GM18519 (cell line): ENCODE measurements around the gene IFITM1.
"Not testable (repeated sequence)": the region's sequence is repeated elsewhere in the genome, so short reads cannot be mapped to it uniquely, and the experiment has no call there.

Source experiments
- ATAC-seq: cut with Tn5 transposase; IDR thresholded peaks from one replicate; pipeline ENCODE4 v1.9.1; 2021; ENCODE audit warnings: mild to moderate bottlenecking, moderate library complexity; ENCODE audit not compliant: unreplicated experiment, low FRiP score

IFITM1 gene

DNA sequence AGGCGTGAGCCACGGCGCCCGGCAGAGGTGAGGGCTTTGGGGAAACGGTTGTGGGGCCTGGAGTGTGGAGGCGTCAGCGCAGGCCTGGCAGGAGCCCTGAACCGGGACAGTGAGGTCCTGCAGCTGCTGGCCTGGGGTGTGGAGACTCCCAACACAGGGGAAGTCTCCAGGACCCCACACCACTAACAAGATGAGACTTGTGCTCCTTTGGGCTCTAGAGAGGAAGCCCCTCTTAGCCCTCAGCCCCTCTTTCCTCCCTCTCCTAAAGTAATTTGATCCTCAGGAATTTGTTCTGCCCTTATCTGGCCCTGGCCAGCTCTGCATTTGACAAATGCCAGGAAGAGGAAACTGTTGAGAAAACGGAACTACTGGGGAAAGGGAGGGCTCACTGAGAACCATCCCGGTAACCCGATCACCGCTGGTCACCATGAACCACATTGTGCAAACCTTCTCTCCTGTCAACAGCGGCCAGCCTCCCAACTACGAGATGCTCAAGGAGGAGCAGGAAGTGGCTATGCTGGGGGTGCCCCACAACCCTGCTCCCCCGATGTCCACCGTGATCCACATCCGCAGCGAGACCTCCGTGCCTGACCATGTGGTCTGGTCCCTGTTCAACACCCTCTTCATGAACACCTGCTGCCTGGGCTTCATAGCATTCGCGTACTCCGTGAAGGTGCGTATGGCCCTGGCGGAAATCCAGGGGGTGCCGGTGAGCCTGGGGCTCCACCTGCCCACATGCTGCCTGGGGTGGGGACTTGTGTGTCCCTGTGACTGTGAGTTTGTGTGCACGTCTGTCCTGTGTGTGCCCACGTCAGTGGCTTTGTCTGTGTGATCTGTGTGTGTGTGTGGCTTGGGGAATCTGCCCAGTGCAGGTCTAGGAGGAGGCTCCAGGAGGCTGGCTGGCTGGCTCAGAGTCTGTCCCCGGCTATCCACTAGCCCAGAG is 5.8 kb upstream of the IFITM1 start, which contains the start of gene IFITM2:
Gene IFITM2 (plus strand): TSS at position 51 of the 943 bp plus-strand sequence. CDS start 377 bp downstream, at position 428.
- not testable (repeated sequence) for ATAC-seq

- not testable (repeated sequence) for ATAC-seq
Observed at GRCh38 chr11:308740-309665, 4.8 kb upstream of the IFITM1 start.

- ATAC-seq = not testable (repeated sequence)
Observed at GRCh38 chr11:309979-310572, 3.8 kb upstream of the IFITM1 start.

DNA sequence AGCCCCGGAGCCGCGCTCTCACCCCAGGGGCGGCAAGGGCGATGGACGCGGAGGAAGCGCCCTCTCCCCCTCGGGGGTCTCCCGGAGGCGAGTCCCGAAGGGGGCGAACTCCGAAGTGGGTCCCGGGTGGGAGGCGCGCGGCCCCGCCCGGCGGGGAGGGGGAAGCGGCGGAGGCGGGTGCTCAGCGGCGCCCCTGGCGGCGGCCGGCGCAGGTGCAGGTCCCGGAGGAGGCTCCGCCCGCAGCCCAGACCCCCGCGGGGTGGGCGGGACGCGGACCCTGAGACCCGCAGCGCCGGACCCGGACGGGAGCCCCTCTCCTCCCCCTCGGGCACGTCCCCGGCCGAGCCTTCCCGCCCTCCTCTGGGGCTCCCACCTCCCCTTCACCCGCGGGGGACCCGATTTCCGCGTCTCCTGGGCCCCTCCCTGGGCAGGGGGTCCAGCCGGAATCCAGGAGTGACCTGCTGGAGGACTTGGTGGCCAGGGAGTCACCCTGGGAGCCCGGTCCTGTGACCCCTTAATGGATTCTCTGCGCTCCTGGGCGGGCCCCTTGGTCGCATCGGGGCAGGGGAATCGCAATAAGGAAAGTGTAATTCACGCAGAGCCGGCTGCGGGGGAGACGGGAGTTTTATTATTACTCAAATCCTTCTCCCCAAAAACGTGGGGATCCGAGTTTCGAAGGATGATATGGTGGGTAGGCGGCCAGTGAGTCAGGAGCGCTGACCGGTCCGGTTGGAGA is 2.7 kb upstream of the IFITM1 start:
- not testable (repeated sequence) for ATAC-seq

- ATAC-seq = no peak
Observed at GRCh38 chr11:312092-312816, 1.6 kb upstream of the IFITM1 start.

DNA sequence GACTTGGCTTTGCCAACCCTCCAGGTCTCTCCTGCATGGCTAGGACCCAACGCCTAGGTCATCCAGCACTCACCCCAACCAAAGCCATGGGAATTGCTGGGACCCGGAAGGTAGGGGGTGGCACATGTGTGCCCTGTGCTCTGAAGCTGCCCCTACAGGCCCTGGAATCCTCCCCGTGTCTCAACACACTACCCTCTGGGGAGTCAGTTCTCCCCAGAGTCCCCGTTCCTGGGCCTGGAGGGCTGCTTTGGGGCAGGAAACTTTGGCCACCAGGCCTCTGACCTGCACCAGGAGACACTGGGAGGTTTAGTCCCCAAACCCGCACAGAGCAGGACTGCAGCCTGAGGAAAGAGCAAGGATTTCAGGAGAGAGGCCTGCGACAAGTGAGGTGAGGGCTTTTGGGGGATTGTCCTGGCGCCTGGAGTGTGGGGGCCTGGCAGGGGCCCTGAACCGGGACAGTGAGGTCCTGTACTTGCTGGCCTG is 495 bp upstream of the IFITM1 start:
- ATAC-seq = no peak

DNA sequence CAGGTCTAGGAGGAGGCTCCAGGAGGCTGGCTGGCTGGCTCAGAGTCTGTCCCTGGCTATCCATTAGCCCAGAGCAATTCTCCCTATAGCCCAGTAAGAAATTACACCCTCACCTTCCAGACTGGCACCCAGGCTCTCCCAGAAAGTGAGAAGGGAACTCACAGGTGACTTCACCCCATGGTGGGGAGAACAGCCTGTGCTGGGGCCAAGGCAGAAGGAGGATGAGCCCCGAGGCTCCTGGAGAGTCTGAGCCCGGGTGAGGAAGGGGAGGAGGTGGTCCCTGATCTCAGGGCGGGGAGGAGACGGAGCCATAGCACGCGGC is 675 bp downstream of the IFITM1 start:
- ATAC-seq = not testable (repeated sequence)

DNA sequence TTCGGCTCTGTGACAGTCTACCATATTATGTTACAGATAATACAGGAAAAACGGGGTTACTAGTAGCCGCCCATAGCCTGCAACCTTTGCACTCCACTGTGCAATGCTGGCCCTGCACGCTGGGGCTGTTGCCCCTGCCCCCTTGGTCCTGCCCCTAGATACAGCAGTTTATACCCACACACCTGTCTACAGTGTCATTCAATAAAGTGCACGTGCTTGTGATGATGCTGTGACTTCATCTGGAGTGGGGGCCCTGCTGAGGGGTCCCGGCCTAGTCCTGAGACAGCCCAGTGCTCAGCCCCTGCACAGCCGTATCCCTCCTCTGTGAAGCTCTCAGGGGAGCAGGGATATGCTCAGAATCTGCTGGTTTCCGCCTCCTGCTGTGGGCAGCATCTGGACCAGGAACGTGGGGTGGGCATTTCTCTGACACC is 1.2 kb downstream of the IFITM1 start:
- ATAC-seq = no peak

- ATAC-seq = no peak
Observed at GRCh38 chr11:315516-315994, 1.7 kb downstream of the IFITM1 start.

- ATAC-seq = no peak
Observed at GRCh38 chr11:316031-316701, 2.3 kb downstream of the IFITM1 start.

- no peak for ATAC-seq
Observed at GRCh38 chr11:316891-317301, 3.1 kb downstream of the IFITM1 start.

- not testable (repeated sequence) for ATAC-seq
Observed at GRCh38 chr11:317668-318404, 4.0 kb downstream of the IFITM1 start.

DNA sequence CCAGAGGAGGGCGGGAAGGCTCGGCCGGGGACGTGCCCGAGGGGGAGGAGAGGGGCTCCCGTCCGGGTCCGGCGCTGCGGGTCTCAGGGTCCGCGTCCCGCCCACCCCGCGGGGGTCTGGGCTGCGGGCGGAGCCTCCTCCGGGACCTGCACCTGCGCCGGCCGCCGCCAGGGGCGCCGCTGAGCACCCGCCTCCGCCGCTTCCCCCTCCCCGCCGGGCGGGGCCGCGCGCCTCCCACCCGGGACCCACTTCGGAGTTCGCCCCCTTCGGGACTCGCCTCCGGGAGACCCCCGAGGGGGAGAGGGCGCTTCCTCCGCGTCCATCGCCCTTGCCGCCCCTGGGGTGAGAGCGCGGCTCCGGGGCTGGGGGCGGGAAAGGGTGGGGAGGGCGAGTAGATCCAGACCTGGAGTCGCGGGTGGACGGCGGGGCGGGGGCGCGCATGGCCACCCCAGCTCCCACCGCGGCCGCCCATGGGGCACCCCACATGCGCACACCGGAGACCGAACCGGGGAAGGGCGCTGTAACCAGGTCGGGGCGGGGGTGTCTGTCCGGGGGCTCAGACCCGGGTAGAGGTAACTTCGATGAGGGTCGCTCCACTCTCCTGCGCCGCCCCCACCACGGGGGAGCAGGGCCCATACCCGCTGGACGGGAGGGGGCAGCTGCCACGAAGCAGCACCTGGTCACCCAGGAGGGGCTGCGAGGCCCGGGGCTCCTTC is 4.7 kb downstream of the IFITM1 start:
- ATAC-seq = peak; percentile 34

DNA sequence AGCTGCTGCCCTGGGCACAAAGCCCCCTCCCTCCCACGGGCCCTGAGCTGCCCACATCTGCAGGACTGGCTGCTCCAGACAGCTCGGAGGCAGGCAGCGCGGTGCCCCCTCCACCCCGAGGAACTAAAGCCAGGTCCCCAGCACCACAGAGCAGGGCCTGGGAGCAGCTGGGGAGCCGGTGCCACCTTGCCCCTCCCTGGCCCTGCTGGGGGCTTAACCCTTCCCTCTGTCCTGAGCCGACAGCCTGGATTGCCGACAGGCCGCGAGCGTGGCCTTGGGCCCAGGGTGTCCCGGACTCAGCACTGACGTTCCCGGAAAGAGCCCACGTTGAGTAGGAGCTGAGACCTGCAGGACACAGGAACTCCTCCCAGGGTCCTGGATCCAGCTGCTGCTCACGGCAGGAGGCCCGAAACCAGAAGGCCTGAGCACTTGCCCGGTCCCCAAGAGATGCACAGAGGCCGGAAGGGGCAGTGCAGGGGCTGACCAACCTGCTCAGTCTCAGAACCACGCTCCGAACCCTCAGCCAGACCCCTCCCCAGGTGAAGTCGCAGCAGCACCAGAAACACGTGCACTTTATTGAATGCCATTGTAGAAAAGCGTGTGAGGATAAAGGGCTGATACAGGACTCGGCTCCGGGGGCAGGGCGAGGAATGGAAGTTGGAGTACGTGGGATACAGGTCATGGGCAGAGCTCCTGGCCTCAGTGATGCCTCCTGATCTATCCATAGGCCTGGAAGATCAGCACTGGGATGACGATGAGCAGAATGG is 5.5 kb downstream of the IFITM1 start:
- ATAC-seq = not testable (repeated sequence)

DNA sequence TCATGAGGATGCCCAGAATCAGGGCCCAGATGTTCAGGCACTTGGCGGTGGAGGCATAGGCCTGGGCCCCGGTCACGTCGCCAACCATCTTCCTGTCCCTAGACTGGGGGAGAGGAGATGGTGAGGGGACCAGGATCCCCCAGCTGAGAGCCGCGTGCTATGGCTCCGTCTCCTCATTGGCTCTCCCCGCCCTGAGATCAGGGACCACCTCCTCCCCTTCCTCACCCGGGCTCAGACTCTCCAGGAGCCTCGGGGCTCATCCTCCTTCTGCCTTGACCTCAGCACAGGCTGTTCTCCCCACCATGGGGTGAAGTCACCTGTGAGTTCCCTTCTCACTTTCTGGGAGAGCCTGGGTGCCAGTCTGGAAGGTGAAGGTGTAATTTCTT is 6.0 kb downstream of the IFITM1 start:
- not testable (repeated sequence) for ATAC-seq

GRCh38 chr11:324156-324555 is 10.3 kb downstream of the IFITM1 start:
- ATAC-seq = no peak
